OCI-LY3 (cell line): ENCODE data around the gene SLC37A2.

Experiments used
- H2AFZ ChIP-seq: fragments of 200-600, 300-600 bp; shearing (Covaris generic); 2 replicates; pipeline ENCODE4 v1.6.0; 2014; ENCODE audit warnings: antibody characterized with exemption, low read depth, low read length
- H3K27ac ChIP-seq: fragments of 200-600, 300-600 bp; sonication (generic); 2 replicates; pipeline ENCODE4 v1.5.1; 2014; ENCODE audit warnings: mild to moderate bottlenecking, low read length, moderate library complexity, mixed read lengths
- H3K27me3 ChIP-seq: fragments of 200-600, 300-600 bp; sonication (generic); 2 replicates; pipeline ENCODE4 v1.6.1; 2014; ENCODE audit warnings: low read depth, low read length, mixed read lengths
- H3K36me3 ChIP-seq: fragments of 200-600, 300-600 bp; sonication (generic); replicated peaks from 2 replicates; pipeline ENCODE3; 2014; ENCODE audit warnings: low read depth, low read length, mixed read lengths
- H3K4me1 ChIP-seq: fragments of 300-600, 200-600 bp; sonication (generic); 2 replicates; pipeline ENCODE4 v1.6.1; 2014; ENCODE audit warnings: low read length, mixed read lengths
- H3K4me2 ChIP-seq: fragments of 200-600, 300-600 bp; sonication (generic); 2 replicates; pipeline ENCODE4 v1.6.1; 2014; ENCODE audit warnings: low read length, mixed read lengths
- H3K4me3 ChIP-seq: fragments of 300-600, 200-600 bp; sonication (generic); 2 replicates; pipeline ENCODE4 v1.5.1; 2014; ENCODE audit warnings: antibody characterized with exemption, mild to moderate bottlenecking, low read length, moderate library complexity
- H3K79me2 ChIP-seq: fragments of 300-600, 200-600 bp; shearing (Covaris generic); 2 replicates; pipeline ENCODE4 v1.6.1; 2014; ENCODE audit warnings: mild to moderate bottlenecking, low read length, mixed read lengths
- H3K9ac ChIP-seq: fragments of 300-600, 200-600 bp; shearing (Covaris generic); 2 replicates; pipeline ENCODE4 v1.6.0; 2014; ENCODE audit warnings: mild to moderate bottlenecking, low read length, moderate library complexity
- H3K9me3 ChIP-seq: fragments of 200-600, 300-600 bp; shearing (Covaris generic); 2 replicates; pipeline ENCODE4 v1.6.1; 2014; ENCODE audit warnings: low read length, mixed read lengths; ENCODE audit not compliant: insufficient read depth
- H4K20me1 ChIP-seq: fragments of 200-600, 300-600 bp; sonication (generic); 2 replicates; pipeline ENCODE4 v1.6.1; 2016; ENCODE audit warnings: low read length, mixed read lengths; ENCODE audit not compliant: insufficient read depth
- CTCF ChIP-seq: fragments of 200-600, 300-600 bp; sonication (generic); IDR thresholded peaks from 2 replicates; pipeline ENCODE4 v1.5.1; 2014; ENCODE audit warnings: antibody characterized with exemption, low read length, low read depth
- EZH2phosphoT487 ChIP-seq: fragments of 200-600 bp; shearing (Covaris generic); IDR thresholded peaks from 2 replicates; pipeline ENCODE4 v1.6.1; 2018; ENCODE audit warnings: antibody characterized with exemption, mixed run types, low read depth

Gene SLC37A2

DNA sequence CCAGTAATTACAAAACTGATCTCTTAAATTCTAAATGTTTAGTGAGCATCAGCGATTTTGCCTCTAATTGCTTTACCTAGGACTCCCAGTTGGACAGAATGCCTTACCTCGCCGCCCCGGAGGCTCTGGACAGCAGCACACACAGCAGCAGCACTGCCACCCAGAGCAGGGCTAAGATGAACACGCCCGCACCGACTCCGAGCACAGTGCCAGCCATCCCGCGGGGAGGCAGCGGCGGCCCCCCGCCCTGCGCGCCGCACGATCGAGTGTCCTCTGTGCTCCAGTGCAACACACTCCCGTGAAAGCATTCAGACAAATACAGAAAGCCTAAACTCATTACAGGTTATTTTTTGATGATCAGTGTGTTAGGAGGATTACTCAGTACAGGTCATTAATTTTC is 38.9 kb downstream of the SLC37A2 start:
- H2AFZ ChIP-seq, result no peak overlapping the region
- H3K27me3 ChIP-seq, result no peaks in the 10 kb centered on the region
- no peak overlapping the region for H3K4me2 ChIP-seq
- no peaks in the 10 kb centered on the region for H3K9me3 ChIP-seq
- H3K4me1 ChIP-seq, result no peaks in the 10 kb centered on the region
- TF ChIP-seq EZH2phosphoT487 (no peak), CTCF (no peak)
- no peaks in the 10 kb centered on the region for H3K79me2 ChIP-seq
- no peak overlapping the region for H3K9ac ChIP-seq
- no peaks in the 10 kb centered on the region for H4K20me1 ChIP-seq
- H3K36me3 ChIP-seq, result peaks cover 2% of the 10 kb centered on the region
- no peak overlapping the region for H3K27ac ChIP-seq
- no peak overlapping the region for H3K4me3 ChIP-seq

DNA sequence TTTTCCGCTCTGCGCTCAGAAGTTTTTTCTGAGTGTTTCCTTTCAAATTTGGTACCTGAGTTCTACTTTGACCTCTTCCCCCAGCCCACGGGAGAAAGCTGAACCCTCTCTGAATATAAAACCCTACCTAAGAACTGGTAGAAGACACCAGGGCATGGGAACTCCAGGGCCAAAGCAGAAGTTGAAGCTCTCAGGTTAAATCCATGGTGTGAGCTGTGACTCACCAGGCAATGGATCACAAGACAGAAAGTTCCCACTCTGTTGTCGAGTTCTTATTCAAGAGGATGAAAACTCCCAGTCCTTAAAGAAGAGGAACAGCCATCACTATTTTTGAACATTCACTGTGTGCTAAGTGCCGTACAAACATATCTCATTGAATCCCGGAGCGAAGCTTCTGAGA is 39.4 kb downstream of the SLC37A2 start:
- Histone ChIP-seq H3K4me1 (no peaks in the 10 kb centered on the region), H4K20me1 (no peaks in the 10 kb centered on the region), H3K9me3 (no peaks in the 10 kb centered on the region), H3K4me2 (no peak overlapping the region), H3K9ac (no peak overlapping the region), H3K4me3 (no peak overlapping the region), H3K27ac (no peak overlapping the region), H2AFZ (no peak overlapping the region), H3K27me3 (no peaks in the 10 kb centered on the region), H3K79me2 (no peaks in the 10 kb centered on the region), H3K36me3 (peaks cover 2% of the 10 kb centered on the region)
- TF ChIP-seq CTCF, result no peak
- TF ChIP-seq EZH2phosphoT487, result no peak

GRCh38 chr11:125105926-125106325 is 42.8 kb downstream of the SLC37A2 start:
- no peaks in the 10 kb centered on the region for H3K9me3 ChIP-seq
- H3K27ac ChIP-seq, result no peak overlapping the region
- TF ChIP-seq CTCF (no peak), EZH2phosphoT487 (no peak)

GRCh38 chr11:125108469-125108868 is 45.4 kb downstream of the SLC37A2 start:
- no peak overlapping the region for H3K27ac ChIP-seq
- H3K4me1 ChIP-seq, result peaks cover 10% of the 10 kb centered on the region
- no peak overlapping the region for H2AFZ ChIP-seq
- no peaks in the 10 kb centered on the region for H4K20me1 ChIP-seq
- no peak overlapping the region for H3K9ac ChIP-seq
- no peak for TF ChIP-seq CTCF
- no peak for TF ChIP-seq EZH2phosphoT487
- no peaks in the 10 kb centered on the region for H3K27me3 ChIP-seq
- no peaks in the 10 kb centered on the region for H3K36me3 ChIP-seq
- H3K4me3 ChIP-seq, result no peak overlapping the region
- no peaks in the 10 kb centered on the region for H3K9me3 ChIP-seq
- no peak overlapping the region for H3K4me2 ChIP-seq
- peaks cover 12% of the 10 kb centered on the region for H3K79me2 ChIP-seq

More at GRCh38 chr11:125105926-125106325, 42.8 kb downstream of the SLC37A2 start:
- Histone ChIP-seq H4K20me1 (no peaks in the 10 kb centered on the region), H3K36me3 (no peaks in the 10 kb centered on the region), H3K9ac (no peak overlapping the region), H3K27me3 (no peaks in the 10 kb centered on the region), H3K79me2 (peaks cover 10% of the 10 kb centered on the region), H3K4me3 (no peak overlapping the region), H3K4me2 (no peak overlapping the region), H2AFZ (no peak overlapping the region), H3K4me1 (peaks cover 6% of the 10 kb centered on the region)
